Liver (tissue), 9 donors: Measurements from ENCODE around the gene SASH1. TPM values are rescaled to one million over a fixed set of nuclear protein-coding genes. Genes with fewer than 3 reads are reported as not detected.

Experiments used
- DNase-seq: peaks from one replicate; pipeline ENCODE4 v3.0.0-alpha.2; 2017; ENCODE audit warnings: low spot score
- H3K27ac ChIP-seq, 2 donors: one replicate each; pipeline ENCODE4 v1.7.0; 2013; ENCODE audit warnings: inconsistent platforms in 2 of 2, low read length in 2 of 2, control low read depth in 1 of 2, low read depth in 1 of 2, mild to moderate bottlenecking in 1 of 2
- H3K27me3 ChIP-seq, 4 donors: one replicate each; pipeline versions ENCODE4 v1.6.1 to v1.7.0; 2013; ENCODE audit warnings: low read length in 3 of 4, inconsistent platforms in 1 of 4, mild to moderate bottlenecking in 1 of 4, moderate library complexity in 1 of 4; ENCODE audit not compliant: control insufficient read depth in 4 of 4, insufficient read depth in 4 of 4
- H3K36me3 ChIP-seq, 4 donors: one replicate each; pipeline versions ENCODE4 v1.6.1 to v1.7.0; 2013; ENCODE audit warnings: low read length in 3 of 4, mild to moderate bottlenecking in 3 of 4, low read depth in 1 of 4, moderate library complexity in 1 of 4; ENCODE audit not compliant: control insufficient read depth in 4 of 4, insufficient read depth in 3 of 4
- H3K4me1 ChIP-seq, 4 donors: one replicate each; pipeline versions ENCODE4 v1.6.1 to v1.7.0; 2013; ENCODE audit warnings: low read length in 3 of 4, mild to moderate bottlenecking in 3 of 4, moderate library complexity in 1 of 4; ENCODE audit not compliant: control insufficient read depth in 4 of 4, insufficient read depth in 4 of 4
- H3K4me3 ChIP-seq, 3 donors: one replicate each; pipeline versions ENCODE4 v1.6.1 to v1.7.0; 2013; ENCODE audit warnings: low read length in 3 of 3, control low read depth in 1 of 3, low read depth in 1 of 3, mild to moderate bottlenecking in 1 of 3
- H3K9ac ChIP-seq, 2 donors: one replicate each; pipeline ENCODE4 v1.7.0; 2013; ENCODE audit warnings: low read length in 2 of 2, mild to moderate bottlenecking in 2 of 2, moderate library complexity in 2 of 2, control low read depth in 1 of 2, low read depth in 1 of 2
- H3K9me3 ChIP-seq, 4 donors: one replicate each; pipeline versions ENCODE4 v1.6.1 to v1.7.0; 2013; ENCODE audit warnings: low read length in 3 of 4; ENCODE audit not compliant: control insufficient read depth in 4 of 4
- ATF3 ChIP-seq: IDR thresholded peaks from 2 replicates; pipeline ENCODE4 v1.6.1; 2016; ENCODE audit warnings: antibody characterized with exemption
- CTCF ChIP-seq: fragments of 150-350 bp; IDR thresholded peaks from 2 replicates; pipeline ENCODE4 v1.5.1; 2017; ENCODE audit warnings: improper control_type of control experiment, low read depth, low read length; ENCODE audit not compliant: missing input control
- EGR1 ChIP-seq, 2 donors: IDR thresholded peaks; 2 replicates each; pipeline ENCODE4 v1.6.1; 2016 to 2018; ENCODE audit warnings: antibody characterized with exemption in 2 of 2, low read depth in 2 of 2
- FOXA1 ChIP-seq: IDR thresholded peaks from 2 replicates; pipeline ENCODE4 v1.6.1; 2016; ENCODE audit warnings: antibody characterized with exemption
- FOXA2 ChIP-seq: IDR thresholded peaks from 2 replicates; pipeline ENCODE4 v1.6.1; 2016; ENCODE audit warnings: antibody characterized with exemption
- GABPA ChIP-seq, 2 donors: IDR thresholded peaks in 1 of 2; conservative IDR thresholded peaks in 1 of 2; 2 replicates each; pipeline ENCODE4 v1.6.1; 2016; ENCODE audit warnings: antibody characterized with exemption in 2 of 2, mild to moderate bottlenecking in 1 of 2, moderate library complexity in 1 of 2
- JUND ChIP-seq, 2 donors: IDR thresholded peaks; 2 replicates each; pipeline ENCODE4 v1.6.1; 2016; ENCODE audit warnings: antibody characterized with exemption in 2 of 2
- MAX ChIP-seq: IDR thresholded peaks from 2 replicates; pipeline ENCODE4 v1.6.1; 2016; ENCODE audit warnings: antibody characterized with exemption
- RAD21 ChIP-seq, 2 donors: IDR thresholded peaks; 2 replicates each; pipeline ENCODE4 v1.6.1; 2016; ENCODE audit warnings: antibody characterized with exemption in 2 of 2, mild to moderate bottlenecking in 2 of 2
- REST ChIP-seq: IDR thresholded peaks from 2 replicates; pipeline ENCODE4 v1.6.1; 2016; ENCODE audit warnings: antibody characterized with exemption, mild to moderate bottlenecking
- RXRA ChIP-seq, 2 donors: IDR thresholded peaks; 2 replicates each; pipeline ENCODE4 v1.6.1; 2017 to 2018; ENCODE audit warnings: antibody characterized with exemption in 2 of 2, mild to moderate bottlenecking in 1 of 2
- TAF1 ChIP-seq: conservative IDR thresholded peaks from 2 replicates; pipeline ENCODE4 v1.6.1; 2016; ENCODE audit warnings: antibody characterized with exemption, mild to moderate bottlenecking
- YY1 ChIP-seq: IDR thresholded peaks from 2 replicates; pipeline ENCODE4 v1.6.1; 2016; ENCODE audit warnings: antibody characterized with exemption, mild to moderate bottlenecking
- ZBTB33 ChIP-seq: IDR thresholded peaks from 2 replicates; pipeline ENCODE4 v1.6.1; 2016; ENCODE audit warnings: antibody characterized with exemption
- WGBS: extraction: QIAGEN DNeasy Blood & Tissue Kit; methylation state at CpG from one replicate; pipeline ENCODE4 v1.1.7; 2013; 5-methylcytosine and 5-hydroxymethylcytosine counted together
- polyA plus RNA-seq, 2 donors: library from polyadenylated mRNA; stranded (reverse) in 1 of 2; unstranded in 1 of 2; fragments of 200-250 nt in 1 of 2; fragments of >200 nt in 1 of 2; fragmentation: Nextera tagmentation in 1 of 2; extraction: Ambion mirVana in 1 of 2; gene quantifications; one replicate each; pipeline versions ENCODE4 v1.2.1 to v1.2.3, GENCODE V29; 2013 to 2015
- total RNA-seq, 2 donors: library from RNA; depleted of rRNA; stranded (reverse); fragments of >200 nt; gene quantifications; one replicate each; pipeline ENCODE4 v1.2.3, GENCODE V29; 2014
- donor health status: healthy.
- donor health status: healthy.
- donor health status: healthy.
- donor health status: healthy.
- donor health status: healthy.

SASH1 gene
- total and polyA plus RNA-seq, 4 donors: 3.5 to 16.4 (median 7.6) TPM

GRCh38 chr6:148563066-148563465 is 220.4 kb downstream of the SASH1 start:
- Histone ChIP-seq H3K4me1 (peaks cover 0 to 10% (median 0%) of the 10 kb centered on the region in 4 donors), H3K4me3 (no peak overlapping the region), H3K9me3 (no peaks in the 10 kb centered on the region), H3K27me3 (no peaks in the 10 kb centered on the region), H3K27ac (no peak overlapping the region), H3K36me3 (no peaks in the 10 kb centered on the region), H3K9ac (no peak overlapping the region)
- TF ChIP-seq JUND (IDR thresholded peaks at IDR 0.05): no peak
- no peak for TF ChIP-seq FOXA1
- no peak for TF ChIP-seq ZBTB33
- no peak for TF ChIP-seq MAX
- no peak for TF ChIP-seq RAD21 (IDR thresholded peaks at IDR 0.05)
- TF ChIP-seq REST: no peak
- TF ChIP-seq ATF3: no peak
- no peak for TF ChIP-seq RXRA (IDR thresholded peaks at IDR 0.05)
- TF ChIP-seq CTCF: no peak
- TF ChIP-seq GABPA (IDR thresholded peaks at IDR 0.05 in 1 of 2, conservative IDR thresholded peaks at IDR 0.05 in 1 of 2): no peak
- 75% methylated on average over 5 of the region's 5 CpGs for WGBS
- DNase-seq: no peak

GRCh38 chr6:148564494-148565035 is 221.9 kb downstream of the SASH1 start:
- H3K9me3 ChIP-seq: no peaks in the 10 kb centered on the region
- no peak overlapping the region for H3K9ac ChIP-seq
- TF ChIP-seq RXRA (IDR thresholded peaks at IDR 0.05): no peak
- no peak for TF ChIP-seq RAD21 (IDR thresholded peaks at IDR 0.05)
- TF ChIP-seq GABPA (IDR thresholded peaks at IDR 0.05 in 1 of 2, conservative IDR thresholded peaks at IDR 0.05 in 1 of 2): no peak
- no peak for TF ChIP-seq EGR1 (IDR thresholded peaks at IDR 0.05; ENCODE audit: low read depth in 2 of 2)
- TF ChIP-seq TAF1: no peak
- no peak for TF ChIP-seq ZBTB33
- no peak for TF ChIP-seq FOXA2
- TF ChIP-seq REST: no peak
- no peak for TF ChIP-seq FOXA1
- TF ChIP-seq YY1: no peak
- no peak for DNase-seq
- no peaks in the 10 kb centered on the region for H3K27me3 ChIP-seq
- no peak overlapping the region for H3K4me3 ChIP-seq
- peaks cover 0 to 7% (median 0%) of the 10 kb centered on the region in 4 donors for H3K4me1 ChIP-seq
- H3K36me3 ChIP-seq: no peaks in the 10 kb centered on the region
- WGBS: 83% methylated on average over 9 of the region's 9 CpGs
- no peak overlapping the region for H3K27ac ChIP-seq
